DND-41 (cell line): Measurements from ENCODE around the gene MS4A15.

Experiments
- ATAC-seq: fragments of 200-7000 bp; cut with Tn5 transposase; 3 replicates; pipeline ENCODE4 v1.9.1; 2021; ENCODE audit warnings: low read depth; ENCODE audit not compliant: insufficient read depth
- DNase-seq: peaks from one replicate; pipeline ENCODE4 v3.0.0-alpha.2; 2020
- H2AFZ ChIP-seq: 2 replicates; pipeline ENCODE4 v1.6.0; 2012; ENCODE audit warnings: low read depth, low read length
- H3K27ac ChIP-seq: 2 replicates; pipeline ENCODE4 v1.5.1; 2012; ENCODE audit warnings: low read length, inconsistent platforms
- H3K27me3 ChIP-seq: fragments of 200-600 bp; sonication (generic); 2 replicates; pipeline ENCODE4 v1.6.0; 2012; ENCODE audit warnings: low read length, mild to moderate bottlenecking, inconsistent platforms; ENCODE audit not compliant: insufficient read depth, poor library complexity
- H3K36me3 ChIP-seq: 2 replicates; pipeline ENCODE4 v1.5.1; 2012; ENCODE audit warnings: low read length, inconsistent platforms; ENCODE audit not compliant: insufficient read depth
- H3K4me1 ChIP-seq: 2 replicates; pipeline ENCODE4 v1.5.1; 2012; ENCODE audit warnings: mild to moderate bottlenecking, low read length; ENCODE audit not compliant: insufficient read depth
- H3K4me2 ChIP-seq: 2 replicates; pipeline ENCODE4 v1.6.0; 2012; ENCODE audit warnings: mild to moderate bottlenecking, moderate library complexity, low read length, inconsistent platforms; ENCODE audit not compliant: insufficient read depth
- H3K4me3 ChIP-seq, 2 experiments: fragments of 200-600 bp in 1 of 2; shearing (Covaris generic) in 1 of 2; 2 replicates each; pipeline ENCODE4 v1.5.1; 2012 to 2016; ENCODE audit warnings: inconsistent platforms in 2 of 2, low read length in 2 of 2, mild to moderate bottlenecking in 2 of 2, low read depth in 1 of 2, moderate library complexity in 1 of 2
- H3K79me2 ChIP-seq: 2 replicates; pipeline ENCODE4 v1.6.0; 2012; ENCODE audit warnings: low read length, inconsistent platforms; ENCODE audit not compliant: insufficient read depth
- H3K9ac ChIP-seq: 2 replicates; pipeline ENCODE4 v1.6.0; 2012; ENCODE audit warnings: low read depth, mild to moderate bottlenecking, inconsistent platforms, low read length, moderate library complexity
- H3K9me3 ChIP-seq: 2 replicates; pipeline ENCODE4 v1.5.1; 2012; ENCODE audit warnings: low read length, moderate library complexity, mild to moderate bottlenecking, inconsistent platforms; ENCODE audit not compliant: insufficient read depth, severe bottlenecking
- H4K20me1 ChIP-seq: 2 replicates; pipeline ENCODE4 v1.6.0; 2012; ENCODE audit warnings: low read length; ENCODE audit not compliant: insufficient read depth
- EZH2 ChIP-seq: IDR thresholded peaks from 3 replicates; pipeline ENCODE4 v1.6.1; 2012; ENCODE audit warnings: borderline replicate concordance, low read depth, mild to moderate bottlenecking, moderate library complexity, low read length, inconsistent platforms; ENCODE audit not compliant: severe bottlenecking
- TF ChIP-seq, protein P1 (sequence below): IDR thresholded peaks from 2 replicates; pipeline ENCODE4 v1.5.1; 2012; ENCODE audit warnings: borderline replicate concordance, low read length, moderate library complexity, mild to moderate bottlenecking; ENCODE audit not compliant: poor library complexity, severe bottlenecking; ENCODE audit errors: extremely low read depth

Gene MS4A15

DNA sequence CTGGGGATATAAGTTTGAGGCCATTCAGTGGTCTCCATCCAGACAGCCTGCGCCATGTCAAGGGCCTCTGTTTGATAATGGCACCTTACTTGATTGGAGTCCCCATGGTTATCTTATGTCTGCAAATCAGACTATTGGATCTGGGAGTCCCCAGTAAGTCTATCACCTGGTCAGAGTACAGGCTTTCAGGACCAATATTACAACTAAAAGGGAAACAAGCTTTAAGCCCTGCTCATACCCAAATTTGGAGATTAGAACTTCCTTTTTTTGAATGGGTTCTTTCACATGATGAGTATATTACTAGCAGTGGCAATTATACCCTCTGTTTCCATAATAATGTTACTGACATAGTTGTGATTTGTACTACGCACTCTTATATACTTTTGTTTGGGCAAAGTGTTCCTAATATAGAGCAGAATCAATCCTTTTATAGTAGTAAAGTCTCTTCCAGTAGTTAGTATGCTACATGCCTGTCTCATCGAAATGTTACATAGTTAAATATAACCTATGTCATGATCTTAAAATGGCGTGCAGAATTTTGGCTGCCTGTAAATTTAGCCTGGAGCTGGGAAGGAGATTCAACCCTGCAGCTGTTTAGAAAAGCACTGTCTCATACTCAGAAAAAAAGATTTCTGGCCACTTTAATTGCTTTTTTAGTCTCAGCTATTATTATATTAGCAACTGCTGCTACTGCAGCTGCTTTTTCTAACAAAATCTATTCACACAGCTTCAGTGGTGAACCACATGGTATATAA is 4.9 kb downstream of the MS4A15 start:
- TF ChIP-seq, protein P1, sequence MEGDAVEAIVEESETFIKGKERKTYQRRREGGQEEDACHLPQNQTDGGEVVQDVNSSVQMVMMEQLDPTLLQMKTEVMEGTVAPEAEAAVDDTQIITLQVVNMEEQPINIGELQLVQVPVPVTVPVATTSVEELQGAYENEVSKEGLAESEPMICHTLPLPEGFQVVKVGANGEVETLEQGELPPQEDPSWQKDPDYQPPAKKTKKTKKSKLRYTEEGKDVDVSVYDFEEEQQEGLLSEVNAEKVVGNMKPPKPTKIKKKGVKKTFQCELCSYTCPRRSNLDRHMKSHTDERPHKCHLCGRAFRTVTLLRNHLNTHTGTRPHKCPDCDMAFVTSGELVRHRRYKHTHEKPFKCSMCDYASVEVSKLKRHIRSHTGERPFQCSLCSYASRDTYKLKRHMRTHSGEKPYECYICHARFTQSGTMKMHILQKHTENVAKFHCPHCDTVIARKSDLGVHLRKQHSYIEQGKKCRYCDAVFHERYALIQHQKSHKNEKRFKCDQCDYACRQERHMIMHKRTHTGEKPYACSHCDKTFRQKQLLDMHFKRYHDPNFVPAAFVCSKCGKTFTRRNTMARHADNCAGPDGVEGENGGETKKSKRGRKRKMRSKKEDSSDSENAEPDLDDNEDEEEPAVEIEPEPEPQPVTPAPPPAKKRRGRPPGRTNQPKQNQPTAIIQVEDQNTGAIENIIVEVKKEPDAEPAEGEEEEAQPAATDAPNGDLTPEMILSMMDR, result no peak
- no peak for TF ChIP-seq EZH2
- DNase-seq, result no peak
- Histone ChIP-seq H3K4me2 (no peak overlapping the region), H3K9me3 (no peaks in the 10 kb centered on the region), H3K27me3 (no peaks in the 10 kb centered on the region), H2AFZ (no peak overlapping the region), H3K79me2 (no peaks in the 10 kb centered on the region), H3K36me3 (no peaks in the 10 kb centered on the region), H3K27ac (no peak overlapping the region), H3K4me1 (no peaks in the 10 kb centered on the region), H4K20me1 (no peaks in the 10 kb centered on the region), H3K9ac (no peak overlapping the region), H3K4me3 (no peak overlapping the region)
- no peak for ATAC-seq

DNA sequence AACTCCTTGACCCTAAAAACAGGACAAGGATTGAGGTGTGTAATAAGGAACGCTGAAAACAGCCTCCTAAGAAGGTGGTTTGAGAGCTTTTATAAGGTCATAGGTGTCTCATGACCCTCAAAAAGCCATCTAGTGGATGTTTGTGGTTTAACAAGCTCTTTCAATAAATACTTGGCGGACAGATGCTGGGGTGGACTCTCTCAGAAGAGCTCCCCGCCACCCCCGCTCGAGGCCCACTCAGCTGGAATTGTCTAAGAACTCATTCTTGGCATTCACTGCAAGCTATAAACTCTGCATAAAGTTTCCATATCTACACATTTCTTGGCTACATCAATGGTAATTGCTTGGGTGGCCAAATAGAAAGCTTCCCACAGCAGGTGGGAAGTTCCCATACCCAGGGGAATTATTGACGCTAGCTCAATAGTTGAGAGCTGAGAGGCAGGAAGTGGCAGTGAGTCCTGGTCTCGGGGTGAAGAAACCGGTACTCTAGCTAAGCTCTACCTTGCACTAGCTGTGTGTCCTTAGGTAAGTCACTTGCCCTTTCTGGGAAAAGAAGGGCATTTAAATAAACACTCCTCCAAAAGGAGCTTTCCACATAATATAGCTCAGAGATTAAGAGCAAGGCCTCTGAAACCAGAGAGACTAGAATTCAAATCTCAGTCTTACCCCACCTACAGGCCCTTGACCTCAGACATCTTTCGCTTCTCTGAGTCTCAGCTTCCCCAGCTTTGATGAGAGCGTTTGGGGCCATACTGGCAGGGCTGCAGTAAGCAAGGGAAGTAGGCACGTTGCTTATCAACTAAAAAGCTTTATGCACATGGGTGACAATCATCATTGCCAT is 6.4 kb downstream of the MS4A15 start:
- Histone ChIP-seq H4K20me1 (no peaks in the 10 kb centered on the region), H3K27ac (no peak overlapping the region), H3K9ac (no peak overlapping the region), H3K36me3 (no peaks in the 10 kb centered on the region), H3K4me1 (no peaks in the 10 kb centered on the region), H3K4me3 (no peak overlapping the region), H3K4me2 (no peak overlapping the region), H2AFZ (no peak overlapping the region), H3K79me2 (no peaks in the 10 kb centered on the region), H3K9me3 (no peaks in the 10 kb centered on the region), H3K27me3 (no peaks in the 10 kb centered on the region)
- ATAC-seq (no peak), DNase-seq (no peak)
- TF ChIP-seq, protein P1, result peak; percentile 39
- TF ChIP-seq EZH2, result no peak

DNA sequence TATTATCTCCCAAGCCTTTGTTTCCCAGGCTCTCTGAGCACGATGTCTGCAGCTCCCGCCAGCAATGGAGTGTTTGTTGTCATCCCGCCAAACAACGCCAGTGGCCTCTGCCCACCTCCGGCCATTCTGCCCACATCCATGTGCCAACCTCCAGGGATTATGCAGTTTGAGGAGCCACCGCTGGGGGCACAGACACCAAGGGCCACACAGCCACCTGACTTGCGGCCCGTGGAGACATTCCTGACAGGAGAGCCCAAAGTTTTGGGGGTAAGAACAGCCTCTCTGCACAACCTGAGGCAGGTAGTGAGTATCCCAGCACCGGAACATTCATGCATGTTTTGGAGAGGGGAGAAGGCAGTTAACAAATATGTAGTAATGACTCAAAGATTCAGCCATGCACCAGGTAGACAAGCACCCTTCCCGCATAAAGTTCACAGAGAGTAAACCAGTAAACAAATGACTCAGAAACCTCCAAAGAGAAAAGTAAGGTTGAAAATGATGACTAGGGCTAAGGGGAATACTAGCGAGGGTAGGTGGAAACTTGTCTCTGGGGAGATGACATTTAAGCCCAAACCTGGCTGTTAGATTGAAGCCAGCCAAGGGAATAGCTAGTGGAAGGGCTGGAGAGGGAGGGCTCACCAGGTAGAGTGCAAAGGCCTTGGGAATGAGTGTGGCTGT is 7.2 kb downstream of the MS4A15 start:
- TF ChIP-seq, protein P1, result no peak
- H3K4me2 ChIP-seq, result no peak overlapping the region
- H3K79me2 ChIP-seq, result no peaks in the 10 kb centered on the region
- ATAC-seq, result no peak
- DNase-seq, result no peak
- H3K9ac ChIP-seq, result no peak overlapping the region
- no peak overlapping the region for H2AFZ ChIP-seq
- H3K4me3 ChIP-seq, result no peak overlapping the region
- no peaks in the 10 kb centered on the region for H3K36me3 ChIP-seq
- no peaks in the 10 kb centered on the region for H3K27me3 ChIP-seq
- no peaks in the 10 kb centered on the region for H3K9me3 ChIP-seq
- H3K27ac ChIP-seq, result no peak overlapping the region
- H3K4me1 ChIP-seq, result no peaks in the 10 kb centered on the region
- H4K20me1 ChIP-seq, result no peaks in the 10 kb centered on the region; the same call in 1 of the 2 replicates
